M059J (cell line): ENCODE measurements around the gene PDE4DIP. TPM values are rescaled to one million over a fixed set of nuclear protein-coding genes. Genes with fewer than 3 reads are reported as not detected.
"Not testable (repeated sequence)": the region's sequence is repeated elsewhere in the genome, so short reads cannot be mapped to it uniquely, and the experiment has no call there.

ENCODE experiments used
- DNase-seq: peaks from one replicate; pipeline ENCODE4 v3.0.0-alpha.2; 2012; ENCODE audit warnings: low read depth
- total RNA-seq: library from RNA; depleted of rRNA; stranded (reverse); fragments of >200 nt; shearing (Covaris generic); gene quantifications from 2 replicates; pipeline ENCODE4 v1.2.3, GENCODE V29; 2014

The PDE4DIP gene
- total RNA-seq, 1 experiment from 2014 or later: 38.6 TPM

- not testable (repeated sequence) for DNase-seq
These were observed 76.8 kb downstream of the PDE4DIP start for GRCh38 chr1:148921047-148921446.

DNA sequence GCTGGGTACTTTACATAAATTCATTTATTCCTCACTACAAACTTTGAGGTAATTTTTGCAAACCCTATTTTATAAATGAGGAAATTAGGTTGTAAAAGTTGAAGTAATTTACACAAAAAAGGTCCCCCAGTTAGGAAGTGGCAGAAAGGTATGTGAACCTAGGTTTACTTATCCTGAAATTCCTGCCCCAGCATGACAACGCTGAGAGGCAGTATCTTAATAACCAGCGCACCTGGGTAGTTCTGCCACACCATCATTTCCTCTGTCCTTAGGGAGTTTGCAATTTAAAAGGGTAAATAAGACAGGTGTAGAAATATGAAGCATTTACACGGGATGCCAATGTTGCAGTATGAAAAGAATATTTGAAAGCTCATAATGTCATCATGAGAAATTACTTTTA, 79.6 kb downstream of the PDE4DIP start:
- not testable (repeated sequence) for DNase-seq

DNA sequence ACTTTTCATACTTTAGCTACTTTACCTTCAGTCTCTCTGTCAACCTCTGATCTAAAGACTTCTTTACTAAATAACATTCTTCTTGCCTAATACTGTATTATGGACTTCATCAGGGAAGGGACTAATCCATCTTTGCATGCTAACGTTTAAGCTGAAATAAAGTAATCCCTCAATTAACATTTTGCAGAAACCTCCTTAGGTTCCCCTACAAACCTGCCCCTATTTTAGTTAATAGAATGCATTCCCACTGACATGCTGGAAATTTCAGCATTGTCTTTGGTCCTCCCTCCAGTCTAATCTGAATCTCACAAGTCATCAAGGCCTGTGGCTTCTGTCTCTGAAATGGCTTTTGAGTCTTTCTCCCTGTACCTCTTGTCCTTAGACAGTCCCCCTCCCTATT, 83.4 kb downstream of the PDE4DIP start:
- not testable (repeated sequence) for DNase-seq

GRCh38 chr1:148929253-148929652, 85.0 kb downstream of the PDE4DIP start:
- DNase-seq: not testable (repeated sequence)

DNA sequence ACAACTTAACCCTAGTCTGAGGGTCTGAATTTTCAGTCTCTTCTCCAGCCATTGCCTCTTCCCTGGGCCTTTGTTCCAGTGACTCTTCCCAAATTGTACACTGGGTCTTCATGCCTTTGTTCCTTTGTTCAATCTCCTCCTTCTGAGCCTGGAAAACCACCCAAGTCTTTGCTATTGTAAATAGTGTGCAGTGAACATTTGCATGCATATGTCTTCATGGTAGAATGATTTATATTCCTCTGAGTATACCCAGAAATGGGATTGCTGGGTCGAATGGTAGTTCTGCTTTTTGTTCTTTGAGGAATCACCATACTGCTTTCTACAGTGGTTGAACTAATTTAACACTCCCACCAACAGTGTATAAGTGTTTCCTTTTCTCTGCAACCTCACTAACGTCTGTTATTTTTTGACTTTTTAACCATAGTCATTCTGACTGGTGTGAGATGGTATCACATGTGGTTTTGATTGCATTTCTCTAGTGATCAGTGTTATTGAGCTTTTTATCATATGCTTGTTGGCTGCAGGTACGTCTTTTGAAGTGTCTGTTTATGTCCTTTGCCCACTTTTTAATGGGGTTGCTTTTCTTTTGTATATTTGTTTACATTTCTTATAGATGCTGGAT, 91.3 kb downstream of the PDE4DIP start:
- DNase-seq: not testable (repeated sequence)

- not testable (repeated sequence) for DNase-seq
These were observed 98.7 kb downstream of the PDE4DIP start for GRCh38 chr1:148942906-148943305.

- DNase-seq: not testable (repeated sequence)
These were observed 100.9 kb downstream of the PDE4DIP start for GRCh38 chr1:148945130-148945529.

DNA sequence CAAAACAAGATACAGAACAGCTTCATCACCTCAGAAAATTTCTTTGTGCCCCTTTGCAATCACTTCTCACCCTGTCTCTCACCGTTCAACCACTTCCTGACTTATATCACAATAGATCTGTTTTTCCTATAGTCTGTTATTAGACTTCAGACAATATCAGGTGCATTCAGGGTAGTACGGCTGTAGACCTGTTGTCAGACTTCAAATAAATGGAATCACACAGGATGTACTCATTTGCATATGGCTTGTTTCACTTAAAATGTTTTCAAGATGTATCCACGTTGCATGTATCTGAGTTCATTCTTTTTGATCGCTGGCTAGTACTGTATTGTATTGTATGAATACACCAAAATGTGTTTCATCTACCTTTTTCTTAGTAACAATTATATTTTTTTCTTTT, 104.5 kb downstream of the PDE4DIP start:
- not testable (repeated sequence) for DNase-seq

DNA sequence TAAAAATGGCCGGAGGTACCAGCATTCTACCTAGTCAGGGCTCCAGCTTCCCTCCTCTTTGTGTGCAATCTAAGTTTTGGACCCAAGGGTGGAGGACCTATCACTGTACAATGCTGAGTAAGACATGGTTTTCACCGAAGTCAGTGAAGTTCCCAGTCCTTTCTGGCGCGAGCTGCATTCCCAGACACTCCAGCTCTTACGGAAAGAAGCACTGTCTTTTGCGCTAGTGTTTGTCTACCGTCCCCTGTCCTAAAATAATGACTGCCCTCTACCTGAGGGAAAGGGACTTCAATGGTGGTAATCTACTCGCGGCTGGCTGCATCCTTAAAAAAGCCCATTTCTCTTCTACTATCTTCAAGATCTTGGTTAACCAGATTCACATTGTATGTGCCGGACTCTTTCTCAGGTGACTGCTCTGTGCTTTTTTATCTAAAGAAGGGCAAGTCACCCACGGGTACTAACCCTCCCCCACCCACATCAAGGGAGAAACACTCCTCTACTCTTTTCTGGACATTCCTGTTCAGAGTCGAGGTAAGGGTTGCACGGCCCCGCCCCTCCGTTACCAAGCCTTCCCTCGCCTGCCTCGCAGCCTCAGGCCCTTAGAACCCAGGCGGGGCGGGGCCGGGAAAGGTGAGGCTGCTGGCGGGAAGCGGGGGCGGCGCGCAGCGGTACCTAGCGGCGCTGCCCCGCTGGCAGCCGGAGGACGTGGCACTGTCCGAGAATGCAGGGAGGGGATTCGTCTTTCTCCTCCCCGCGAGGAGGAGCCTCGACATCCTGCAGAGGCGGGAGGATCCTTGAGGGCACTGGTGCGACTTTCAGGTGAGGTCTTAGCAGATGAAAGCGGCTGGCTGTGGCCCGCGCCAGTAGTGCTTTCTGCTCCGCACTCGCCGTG, 107.4 kb downstream of the PDE4DIP start:
- DNase-seq: peak; percentile 84

GRCh38 chr1:148952253-148952937, 108.2 kb downstream of the PDE4DIP start:
- not testable (repeated sequence) for DNase-seq

DNA sequence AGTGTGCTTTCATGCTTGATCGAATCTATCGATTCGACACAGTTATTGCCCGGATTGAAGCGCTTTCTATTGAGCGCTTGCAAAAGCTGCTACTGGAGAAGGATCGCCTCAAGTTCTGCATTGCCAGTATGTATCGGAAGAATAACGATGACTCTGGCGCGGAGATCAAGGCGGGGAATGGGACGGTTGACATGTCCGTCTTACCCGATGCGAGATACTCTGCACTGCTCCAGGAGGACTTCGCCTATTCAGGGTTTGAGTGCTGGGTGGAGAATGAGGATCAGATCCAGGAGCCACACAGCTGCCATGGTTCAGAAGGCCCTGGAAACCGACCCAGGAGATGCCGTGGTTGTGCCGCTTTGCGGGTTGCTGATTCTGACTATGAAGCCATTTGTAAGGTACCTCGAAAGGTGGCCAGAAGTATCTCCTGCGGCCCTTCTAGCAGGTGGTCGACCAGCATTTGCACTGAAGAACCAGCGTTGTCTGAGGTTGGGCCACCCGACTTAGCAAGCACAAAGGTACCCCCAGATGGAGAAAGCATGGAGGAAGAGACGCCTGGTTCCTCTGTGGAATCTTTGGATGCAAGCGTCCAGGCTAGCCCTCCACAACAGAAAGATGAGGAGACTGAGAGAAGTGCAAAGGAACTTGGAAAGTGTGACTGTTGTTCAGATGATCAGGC, 108.8 kb downstream of the PDE4DIP start:
- peak; percentile 54 for DNase-seq

DNA sequence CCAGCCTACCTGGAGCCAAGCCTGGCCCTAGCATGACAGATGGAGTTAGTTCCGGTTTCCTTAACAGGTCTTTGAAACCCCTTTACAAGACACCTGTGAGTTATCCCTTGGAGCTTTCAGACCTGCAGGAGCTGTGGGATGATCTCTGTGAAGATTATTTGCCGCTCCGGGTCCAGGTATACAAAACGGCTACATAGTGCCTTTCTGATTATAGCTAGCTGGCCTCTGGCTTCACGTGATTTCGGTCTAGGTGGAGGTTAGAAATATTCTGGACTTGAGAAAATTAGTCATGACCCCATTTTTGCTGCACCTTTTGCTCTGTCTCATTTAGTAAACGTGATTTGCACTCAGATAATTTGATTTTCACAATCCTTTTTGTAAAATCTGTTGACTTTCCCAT, 109.5 kb downstream of the PDE4DIP start:
- DNase-seq: peak; percentile 1

DNA sequence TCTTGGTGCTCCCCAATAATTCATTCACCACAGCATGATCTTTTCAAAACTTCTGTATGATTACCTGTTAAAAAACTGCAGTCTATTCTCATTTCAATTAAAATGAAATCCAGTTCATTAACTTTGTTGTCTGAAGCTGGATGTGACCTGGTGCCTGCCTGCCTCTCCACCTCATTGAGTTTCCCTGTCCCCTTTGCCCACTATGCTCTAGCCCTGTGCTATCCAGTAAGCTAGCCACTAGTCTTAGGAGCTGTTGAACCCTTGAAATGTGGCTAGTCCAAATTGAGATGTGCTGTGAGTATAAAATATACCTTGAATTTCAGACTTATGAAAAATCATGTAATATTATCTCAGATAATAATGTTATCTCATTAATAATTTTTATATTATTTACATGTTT, 114.1 kb downstream of the PDE4DIP start:
- DNase-seq: not testable (repeated sequence)

GRCh38 chr1:148960212-148961000, 116.2 kb downstream of the PDE4DIP start:
- DNase-seq: not testable (repeated sequence)

GRCh38 chr1:148962127-148962857, 118.1 kb downstream of the PDE4DIP start:
- not testable (repeated sequence) for DNase-seq

DNA sequence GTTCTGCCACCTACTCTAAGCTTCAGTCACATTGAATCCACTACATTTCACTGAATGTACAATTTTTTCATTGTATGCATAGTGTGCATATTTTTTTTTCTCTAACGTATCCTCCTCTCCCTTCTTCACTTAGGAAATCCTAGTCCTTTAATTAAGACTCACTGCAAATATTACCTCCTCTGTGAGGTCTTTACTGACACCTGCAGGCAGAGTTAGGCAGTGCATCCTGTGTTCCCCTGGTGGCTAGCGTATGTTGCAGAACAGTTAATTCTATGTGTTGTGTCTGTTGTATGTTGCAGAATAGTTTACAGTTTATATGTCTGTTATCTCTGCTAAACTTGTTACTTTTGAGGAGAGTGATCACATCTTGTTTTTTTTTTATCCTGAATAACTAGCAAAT, 121.9 kb downstream of the PDE4DIP start:
- not testable (repeated sequence) for DNase-seq

GRCh38 chr1:148967580-148967979, 123.4 kb downstream of the PDE4DIP start:
- DNase-seq: not testable (repeated sequence)

DNA sequence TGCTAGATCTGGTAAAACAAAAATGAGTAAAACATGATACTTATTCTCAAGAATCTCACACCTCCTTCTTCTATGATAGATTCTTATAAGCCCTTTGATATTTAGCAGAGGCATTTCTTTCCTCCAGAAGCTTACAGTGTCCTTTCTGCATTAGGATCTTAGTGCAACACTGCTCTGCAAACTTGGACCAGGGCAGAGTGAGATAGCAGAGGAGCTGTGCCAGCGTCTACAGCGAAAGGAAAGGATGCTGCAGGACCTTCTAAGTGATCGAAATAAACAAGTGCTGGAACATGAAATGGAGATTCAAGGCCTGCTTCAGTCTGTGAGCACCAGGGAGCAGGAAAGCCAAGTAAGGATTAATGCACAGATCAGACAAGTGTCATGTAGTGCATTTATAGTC, 124.5 kb downstream of the PDE4DIP start:
- DNase-seq: not testable (repeated sequence)

DNA sequence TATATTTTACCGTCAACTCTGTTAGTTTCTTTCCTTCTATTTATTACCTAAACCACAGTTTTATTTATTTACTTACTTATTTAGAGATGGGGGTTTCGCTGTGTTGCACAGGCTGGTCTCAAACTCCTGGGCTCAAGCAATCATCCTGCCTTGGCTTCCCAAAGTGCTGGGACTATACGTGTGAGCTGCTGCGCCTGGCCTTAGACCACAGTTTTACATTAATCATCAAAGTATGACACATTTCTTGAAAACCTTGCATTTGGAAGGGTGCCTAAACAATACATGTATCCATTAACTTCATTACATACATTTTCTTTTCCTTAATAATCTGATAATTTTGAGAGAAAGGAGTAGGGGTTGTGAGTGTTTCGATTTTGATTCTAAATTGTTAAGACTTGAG, 124.9 kb downstream of the PDE4DIP start:
- not testable (repeated sequence) for DNase-seq

- DNase-seq: peak; percentile 72
These were observed 131.2 kb downstream of the PDE4DIP start for GRCh38 chr1:148975453-148975852.
